GM12864 (cell line): ENCODE results near the gene GMDS.

Experiments used
- DNase-seq: peaks from one replicate; pipeline ENCODE4 v3.0.0-alpha.2; 2011; ENCODE audit warnings: low read depth
- H3K4me3 ChIP-seq: 2 replicates; pipeline ENCODE4 v1.5.1; 2011; ENCODE audit warnings: mild to moderate bottlenecking, low read depth, low read length, control low read depth
- CTCF ChIP-seq: IDR thresholded peaks from 2 replicates; pipeline ENCODE4 v1.5.1; 2011; ENCODE audit warnings: low read depth, mild to moderate bottlenecking, moderate library complexity, low read length, control low read depth, inconsistent platforms; ENCODE audit errors: missing control alignments

The GMDS gene

GRCh38 chr6:1737463-1738311 lies 507.7 kb downstream of the GMDS start:
- TF ChIP-seq CTCF: no peak
- DNase-seq: no peak
- H3K4me3 ChIP-seq: no peak overlapping the region

- H3K4me3 ChIP-seq: no peak overlapping the region
- DNase-seq: no peak
- no peak for TF ChIP-seq CTCF
Observed at GRCh38 chr6:1736346-1737105, 508.9 kb downstream of the GMDS start.

GRCh38 chr6:1735239-1735803 lies 510.1 kb downstream of the GMDS start:
- DNase-seq: no peak
- TF ChIP-seq CTCF: no peak
- no peak overlapping the region for H3K4me3 ChIP-seq

- no peak for DNase-seq
- no peak overlapping the region for H3K4me3 ChIP-seq
- TF ChIP-seq CTCF: no peak
Observed at GRCh38 chr6:1730882-1731281, 514.5 kb downstream of the GMDS start.

DNA sequence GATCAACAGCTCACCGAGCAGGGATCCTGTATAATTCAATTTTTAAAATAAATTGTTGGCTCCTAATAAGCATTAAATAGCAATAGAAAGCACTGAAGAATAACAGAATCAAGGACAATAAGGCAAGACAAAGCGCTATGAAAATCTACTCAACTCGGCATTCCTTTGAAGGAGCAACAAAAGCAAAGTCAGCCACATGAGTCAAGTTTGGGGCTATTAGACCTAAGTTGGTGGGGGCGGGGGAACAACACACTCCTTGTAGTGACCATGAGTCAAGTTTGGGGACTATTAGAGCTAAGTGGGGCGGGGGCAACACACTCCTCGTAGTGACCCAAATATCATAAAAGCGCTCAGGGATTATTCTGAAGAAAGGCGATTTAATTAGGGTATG lies 515.7 kb downstream of the GMDS start:
- H3K4me3 ChIP-seq: no peak overlapping the region
- no peak for DNase-seq
- no peak for TF ChIP-seq CTCF

- no peak for TF ChIP-seq CTCF
- DNase-seq: no peak
- no peak overlapping the region for H3K4me3 ChIP-seq
Observed at GRCh38 chr6:1729133-1729749, 516.2 kb downstream of the GMDS start.
